Endothelial cell of umbilical vein (primary cell): Measurements from ENCODE around the gene DUSP2. TPM values are rescaled to one million over a fixed set of nuclear protein-coding genes. Genes with fewer than 3 reads are reported as not detected.

Source experiments
- BruUV-seq: library from RNA; stranded (reverse); fragments of 400-500 nt; replicated peaks from 2 replicates; lab custom pipeline; 2021; lab: Mats Ljungman, UMichigan
- CTCF ChIA-PET: fragments of 300-600, 350-600 bp; sonication (Branson Sonifier 250); formaldehyde crosslinking; loops from one replicate; lab custom pipeline; 2021; ENCODE audit warnings: antibody characterized with exemption, inconsistent platforms; lab: Charles Lee
- POLR2A ChIA-PET: fragments of 300-600, 350-600 bp; sonication (Branson Sonifier 250); formaldehyde crosslinking; loops from one replicate; lab custom pipeline; 2021; ENCODE audit warnings: antibody characterized with exemption, inconsistent platforms; lab: Charles Lee
- DNase-seq: peaks from one replicate; pipeline ENCODE4 v3.0.0-alpha.2; 2011; ENCODE audit warnings: low read depth, low spot score
- FAIRE-seq: peaks from 2 replicates; lab custom pipeline; 2011; peaks lifted over from hg19 to GRCh38; lab: Jason Lieb, UNC
- H2AFZ ChIP-seq: 2 replicates; pipeline ENCODE4 v1.6.0; 2012; ENCODE audit warnings: low read depth, low read length, control low read depth, inconsistent platforms
- H3K27ac ChIP-seq: 2 replicates; pipeline ENCODE4 v1.5.1; 2011; ENCODE audit warnings: low read depth, mild to moderate bottlenecking, control low read depth, low read length, moderate library complexity; ENCODE audit not compliant: insufficient read depth
- H3K27me3 ChIP-seq, 2 experiments: 2 replicates each; pipeline versions ENCODE4 v1.6.0 to v1.6.1; 2011; ENCODE audit warnings: low read length in 2 of 2, mixed read lengths in 1 of 2; ENCODE audit not compliant: control insufficient read depth in 2 of 2, insufficient read depth in 2 of 2
- H3K36me3 ChIP-seq, 2 experiments: 2 replicates in 1 of 2; 3 replicates in 1 of 2; pipeline ENCODE4 v1.5.1; 2011; ENCODE audit warnings: low read length in 2 of 2, mild to moderate bottlenecking in 1 of 2, moderate library complexity in 1 of 2; ENCODE audit not compliant: control insufficient read depth in 2 of 2, insufficient read depth in 2 of 2; ENCODE audit errors: extremely low read depth in 1 of 2
- H3K4me1 ChIP-seq: 3 replicates; pipeline ENCODE4 v1.5.1; 2011; ENCODE audit warnings: mild to moderate bottlenecking, low read length; ENCODE audit not compliant: control insufficient read depth, insufficient read depth; ENCODE audit errors: extremely low read depth
- H3K4me2 ChIP-seq: 2 replicates; pipeline ENCODE4 v1.6.1; 2011; ENCODE audit warnings: low read length, control low read depth, mixed read lengths; ENCODE audit not compliant: insufficient read depth
- H3K4me3 ChIP-seq, 3 experiments: fragments of 200-600 bp in 1 of 3; sonication (generic), shearing (Covaris generic) in 1 of 3; replicated peaks in 1 of 3; 2 replicates each; pipeline ENCODE4 v1.5.1; 2011 to 2016; ENCODE audit warnings: control low read depth in 3 of 3, low read length in 3 of 3, mild to moderate bottlenecking in 2 of 3, inconsistent platforms in 1 of 3, low read depth in 1 of 3, moderate library complexity in 1 of 3; ENCODE audit not compliant: insufficient read depth in 1 of 3
- H3K79me2 ChIP-seq: 2 replicates; pipeline ENCODE4 v1.6.0; 2012; ENCODE audit warnings: low read length, inconsistent platforms; ENCODE audit not compliant: control insufficient read depth, insufficient read depth
- H3K9ac ChIP-seq: replicated peaks from 2 replicates; pipeline ENCODE3; 2011; ENCODE audit warnings: low read length, control low read depth; ENCODE audit not compliant: insufficient read depth; ENCODE audit errors: extremely low read depth
- H3K9me1 ChIP-seq: replicated peaks from 3 replicates; pipeline ENCODE4 v1.6.0; 2011; ENCODE audit warnings: mild to moderate bottlenecking, low read length; ENCODE audit not compliant: control insufficient read depth, insufficient read depth; ENCODE audit errors: extremely low read depth
- H3K9me3 ChIP-seq: replicated peaks from 2 replicates; pipeline ENCODE4 v1.5.1; 2012; ENCODE audit warnings: low read length, inconsistent platforms; ENCODE audit not compliant: control insufficient read depth, insufficient read depth
- H4K20me1 ChIP-seq: replicated peaks from 2 replicates; pipeline ENCODE3; 2011; ENCODE audit warnings: mild to moderate bottlenecking, low read length; ENCODE audit not compliant: control insufficient read depth, insufficient read depth; ENCODE audit errors: extremely low read depth
- EZH2 ChIP-seq: IDR thresholded peaks from 2 replicates; pipeline ENCODE4 v1.6.1; 2012; ENCODE audit warnings: borderline replicate concordance, low read depth, mild to moderate bottlenecking, moderate library complexity, low read length, inconsistent platforms; ENCODE audit not compliant: severe bottlenecking
- FOS ChIP-seq: IDR thresholded peaks from 2 replicates; pipeline ENCODE4 v1.6.1; 2011; ENCODE audit warnings: mild to moderate bottlenecking, low read length, moderate library complexity, borderline replicate concordance; ENCODE audit not compliant: insufficient read depth
- JUN ChIP-seq: IDR thresholded peaks from 2 replicates; pipeline ENCODE4 v1.6.1; 2011; ENCODE audit warnings: borderline replicate concordance, low read depth; ENCODE audit not compliant: insufficient read length, insufficient read depth
- MYC ChIP-seq: IDR thresholded peaks from one replicate; pipeline ENCODE4 v1.6.1; 2011; ENCODE audit warnings: mild to moderate bottlenecking, low read depth, low read length
- POLR2A ChIP-seq: IDR thresholded peaks from 2 replicates; pipeline ENCODE4 v1.6.1; 2012; ENCODE audit warnings: low read depth, mild to moderate bottlenecking, control low read depth, low read length
- POLR2AphosphoS5 ChIP-seq: IDR thresholded peaks from 2 replicates; pipeline ENCODE4 v1.6.1; 2012; ENCODE audit warnings: low read depth, mild to moderate bottlenecking, control low read depth, low read length, moderate library complexity; ENCODE audit not compliant: insufficient read depth
- dilution Hi-C: fragments of 300-500 bp; cut with MboI; formaldehyde crosslinking; loops from one replicate; pipeline ENCODE4 v1.15.0; 2019; ENCODE audit warnings: low sequenced_read_pairs; ENCODE audit not compliant: extremely low pct_ligation_motif_present
- intact Hi-C: fragments of 100-400 bp; cut with micrococcal nuclease; formaldehyde crosslinking; loops from one replicate; pipeline ENCODE4 v1.10.0; 2022
- polyA plus RNA-seq, 4 experiments: library from polyadenylated mRNA; depleted of rRNA in 3 of 4; stranded (reverse) in 3 of 4; unstranded in 1 of 4; fragments of >200 nt; gene quantifications; 2 replicates each; pipeline versions ENCODE4 v1.2.1 to v1.2.3, GENCODE V29; 2011 to 2012; ENCODE audit warnings: missing spikeins in 1 of 4
- total RNA-seq: library from RNA; stranded (reverse); gene quantifications from 2 replicates; pipeline ENCODE4 v1.2.3, GENCODE V29; 2021
- TF ChIP-seq, protein P1 (sequence below): IDR thresholded peaks from 2 replicates; pipeline ENCODE4 v1.6.1; 2011; ENCODE audit not compliant: insufficient read depth, insufficient read length

Gene DUSP2
- total and polyA plus RNA-seq, 2 donors (not counting 3 experiments of a cell fraction or from before 2014, with no cell fraction given) = 0.33 TPM

DNA sequence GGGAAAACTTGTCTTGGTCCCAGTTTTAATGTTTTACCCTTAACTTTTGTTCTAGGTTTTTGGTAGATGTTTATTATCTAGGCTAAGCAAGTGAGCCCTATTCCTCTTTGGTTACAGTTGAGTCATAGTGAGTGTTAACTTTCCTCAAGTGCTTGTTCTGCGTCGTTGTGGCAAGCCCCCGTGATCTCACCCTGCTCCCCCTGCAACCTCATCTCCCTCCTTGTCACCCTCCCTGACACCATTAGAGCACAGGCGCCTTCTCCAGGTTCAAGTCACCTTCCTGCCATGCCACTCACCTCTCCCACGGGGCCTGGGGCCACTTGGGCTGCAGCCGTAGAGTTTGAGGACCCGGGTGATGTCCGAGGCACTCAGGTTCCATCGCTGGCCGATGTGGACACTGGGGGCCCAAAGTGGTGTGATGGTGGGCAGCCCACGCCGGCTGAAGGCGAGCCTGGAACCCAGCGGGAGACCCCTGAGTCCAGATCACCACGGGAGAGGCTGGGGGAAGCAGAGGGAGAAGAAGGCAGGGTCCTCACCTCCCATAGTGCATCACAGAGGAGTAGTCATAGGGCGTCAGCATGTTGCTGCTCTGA is 15.6 kb downstream of the DUSP2 start:
- H4K20me1 ChIP-seq = no peaks in the 10 kb centered on the region
- no peaks in the 10 kb centered on the region for H3K9me3 ChIP-seq
- intact Hi-C loops = no loop called here
- BruUV-seq = no TSS peak
- H3K4me2 ChIP-seq = no peak overlapping the region
- POLR2A ChIA-PET = no interaction called here
- CTCF ChIA-PET = interaction anchor here (0.9 to 1.0 kb wide), 2 partner anchors 17 to 107 kb away, joined by 3 to 4 read pairs; no protein-coding TSS in a partner anchor
- H3K27me3 ChIP-seq = peaks cover 0 to 3% of the 10 kb centered on the region in 2 experiments
- DNase-seq = no peak
- no peaks in the 10 kb centered on the region for H3K36me3 ChIP-seq
- TF ChIP-seq, protein P1, sequence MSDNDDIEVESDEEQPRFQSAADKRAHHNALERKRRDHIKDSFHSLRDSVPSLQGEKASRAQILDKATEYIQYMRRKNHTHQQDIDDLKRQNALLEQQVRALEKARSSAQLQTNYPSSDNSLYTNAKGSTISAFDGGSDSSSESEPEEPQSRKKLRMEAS = no peak
- TF ChIP-seq JUN = no peak
- TF ChIP-seq FOS = no peak
- no peak for TF ChIP-seq POLR2A
- H3K79me2 ChIP-seq = no peaks in the 10 kb centered on the region
- H3K4me3 ChIP-seq = no peak overlapping the region
- no peak overlapping the region for H3K27ac ChIP-seq
- no peaks in the 10 kb centered on the region for H3K4me1 ChIP-seq
- H3K9me1 ChIP-seq = no peaks in the 10 kb centered on the region
- no peak overlapping the region for H3K9ac ChIP-seq
- dilution Hi-C loops = no loop called here
- no peak for FAIRE-seq
- no peak overlapping the region for H2AFZ ChIP-seq

DNA sequence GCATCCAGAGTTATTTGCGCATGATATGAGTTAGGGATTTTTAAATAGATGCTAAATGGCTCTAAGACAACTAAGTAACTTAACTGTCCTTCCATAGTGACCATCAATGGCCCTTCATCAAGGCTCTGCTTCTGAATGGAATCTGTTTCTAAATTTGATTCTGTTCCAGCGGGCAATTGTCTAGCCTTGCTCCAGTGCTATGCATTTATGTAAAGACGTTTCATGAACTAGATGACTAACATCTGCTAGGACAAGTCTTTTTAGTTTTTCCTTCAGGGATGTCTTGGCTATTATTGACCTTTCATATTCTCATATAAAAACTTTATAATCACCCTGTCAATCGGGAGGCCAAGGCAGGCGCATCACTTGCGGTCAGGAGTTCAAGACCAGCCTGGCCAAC is 16.8 kb downstream of the DUSP2 start:
- H3K4me2 ChIP-seq = no peak overlapping the region
- DNase-seq = no peak
- H3K4me3 ChIP-seq = no peak overlapping the region
- dilution Hi-C loops (no loop called here), intact Hi-C loops (no loop called here)
- peaks cover 0 to 3% of the 10 kb centered on the region in 2 experiments for H3K27me3 ChIP-seq
- H2AFZ ChIP-seq = no peak overlapping the region
- ChIA-PET POLR2A (no interaction called here), CTCF (no interaction called here)
- H3K9me1 ChIP-seq = no peaks in the 10 kb centered on the region
- H3K36me3 ChIP-seq = no peaks in the 10 kb centered on the region
- no peaks in the 10 kb centered on the region for H3K4me1 ChIP-seq
- TF ChIP-seq FOS (no peak), POLR2AphosphoS5 (no peak), POLR2A (no peak), JUN (no peak), MYC (no peak), EZH2 (no peak)
- TF ChIP-seq, protein P1 = no peak
- H4K20me1 ChIP-seq = no peaks in the 10 kb centered on the region
- no peak overlapping the region for H3K9ac ChIP-seq
- no TSS peak for BruUV-seq
- no peak for FAIRE-seq
- H3K27ac ChIP-seq = no peak overlapping the region
- no peaks in the 10 kb centered on the region for H3K9me3 ChIP-seq
- H3K79me2 ChIP-seq = no peaks in the 10 kb centered on the region
